H1 (cell line): ENCODE results near the gene BTBD18. TPM values are rescaled to one million over a fixed set of nuclear protein-coding genes. Genes with fewer than 3 reads are reported as not detected.

Experiments
- CTCF ChIA-PET: fragments of 300-600 bp; sonication (Branson Sonifier 250); formaldehyde crosslinking; loops from one replicate; lab custom pipeline; 2021; ENCODE audit not compliant: partially characterized antibody; lab: Charles Lee
- POLR2A ChIA-PET: fragments of 300-600 bp; sonication (Branson Sonifier 250); formaldehyde crosslinking; loops from one replicate; lab custom pipeline; 2021; ENCODE audit warnings: inconsistent platforms; ENCODE audit not compliant: partially characterized antibody; lab: Charles Lee
- DNase-seq, 2 experiments: peaks; one replicate each; pipeline versions ENCODE4 v3.0.0 to v3.0.0-alpha.2; 2010 to 2022; ENCODE audit warnings: low spot score in 2 of 2, low read depth in 1 of 2, mixed read lengths in 1 of 2
- FAIRE-seq: peaks from 2 replicates; lab custom pipeline; 2011; peaks lifted over from hg19 to GRCh38; lab: Jason Lieb, UNC
- H2AFZ ChIP-seq: 2 replicates; pipeline ENCODE4 v1.8.1; 2012; ENCODE audit warnings: low read length, inconsistent platforms
- H2AK5ac ChIP-seq: 2 replicates; pipeline ENCODE4 v1.6.1; 2013; ENCODE audit warnings: low read depth, low read length
- H2BK120ac ChIP-seq: replicated peaks from 2 replicates; pipeline ENCODE3; 2013; ENCODE audit warnings: low read depth, low read length, inconsistent platforms
- H2BK12ac ChIP-seq: 2 replicates; pipeline ENCODE4 v1.6.1; 2013; ENCODE audit warnings: low read depth, low read length
- H2BK15ac ChIP-seq: 2 replicates; pipeline ENCODE4 v1.6.1; 2013; ENCODE audit warnings: low read length
- H2BK20ac ChIP-seq: 2 replicates; pipeline ENCODE4 v1.6.1; 2013; ENCODE audit warnings: low read length
- H2BK5ac ChIP-seq: 2 replicates; pipeline ENCODE4 v1.6.1; 2013; ENCODE audit warnings: low read depth, low read length
- H3K14ac ChIP-seq: 2 replicates; pipeline ENCODE4 v1.6.1; 2013; ENCODE audit warnings: inconsistent platforms; ENCODE audit not compliant: insufficient read length
- H3K18ac ChIP-seq: 2 replicates; pipeline ENCODE4 v1.6.1; 2013; ENCODE audit warnings: low read length; ENCODE audit errors: extremely low read depth
- H3K23ac ChIP-seq: 2 replicates; pipeline ENCODE4 v1.6.1; 2013; ENCODE audit warnings: inconsistent platforms; ENCODE audit not compliant: insufficient read length
- H3K23me2 ChIP-seq: 2 replicates; pipeline ENCODE4 v1.6.1; 2013; ENCODE audit warnings: low read depth, low read length
- H3K27ac ChIP-seq: 2 replicates; pipeline ENCODE4 v1.6.1; 2011; ENCODE audit warnings: low read depth, low read length, inconsistent platforms
- H3K27me3 ChIP-seq, 4 experiments: replicated peaks in 1 of 4; 1 replicate in 1 of 4; 2 replicates in 3 of 4; pipeline versions ENCODE4 v1.6.1 to v1.8.1; 2011 to 2013; ENCODE audit warnings: low read length in 3 of 4, mild to moderate bottlenecking in 3 of 4, inconsistent platforms in 2 of 4, mixed read lengths in 2 of 4, moderate library complexity in 1 of 4; ENCODE audit not compliant: control insufficient read depth in 3 of 4, insufficient read depth in 3 of 4; ENCODE audit errors: extremely low read depth in 1 of 4
- H3K36me3 ChIP-seq, 4 experiments: 2 replicates each; pipeline versions ENCODE4 v1.6.1 to v1.8.1; 2011 to 2013; ENCODE audit warnings: mild to moderate bottlenecking in 4 of 4, low read length in 3 of 4, moderate library complexity in 2 of 4, control low read depth in 1 of 4, inconsistent platforms in 1 of 4; ENCODE audit not compliant: insufficient read depth in 4 of 4, control insufficient read depth in 2 of 4
- H3K4ac ChIP-seq: replicated peaks from 2 replicates; pipeline ENCODE3; 2013; ENCODE audit warnings: low read length, low read depth, mixed read lengths, inconsistent platforms; ENCODE audit not compliant: insufficient read length
- H3K4me1 ChIP-seq, 4 experiments: replicated peaks in 1 of 4; 1 replicate in 1 of 4; 2 replicates in 3 of 4; pipeline versions ENCODE4 v1.6.1 to v1.8.1; 2011 to 2013; ENCODE audit warnings: low read length in 3 of 4, inconsistent platforms in 2 of 4, mixed read lengths in 1 of 4; ENCODE audit not compliant: insufficient read depth in 4 of 4, control insufficient read depth in 3 of 4
- H3K4me2 ChIP-seq, 2 experiments: 2 replicates each; pipeline versions ENCODE4 v1.6.1 to v1.8.1; 2011 to 2013; ENCODE audit warnings: low read depth in 2 of 2, low read length in 2 of 2, control low read depth in 1 of 2, inconsistent platforms in 1 of 2, mild to moderate bottlenecking in 1 of 2; ENCODE audit not compliant: insufficient read depth in 1 of 2
- H3K4me3 ChIP-seq, 4 experiments: fragments of 200-600, 300-600 bp in 1 of 4; sonication (generic), shearing (Covaris generic), sonication (Bioruptor Twin) in 1 of 4; 2 replicates each; pipeline versions ENCODE4 v1.5.1 to v1.8.1; 2011 to 2016; ENCODE audit warnings: low read length in 4 of 4, low read depth in 3 of 4, control low read depth in 2 of 4, inconsistent platforms in 2 of 4, mild to moderate bottlenecking in 2 of 4, mixed read lengths in 1 of 4, moderate library complexity in 1 of 4; ENCODE audit not compliant: insufficient read depth in 2 of 4; ENCODE audit errors: extremely low read depth in 1 of 4
- H3K56ac ChIP-seq: replicated peaks from 2 replicates; pipeline ENCODE3; 2013; ENCODE audit warnings: low read depth, mild to moderate bottlenecking, mixed read lengths, low read length, inconsistent platforms; ENCODE audit not compliant: insufficient read length
- H3K79me1 ChIP-seq: 2 replicates; pipeline ENCODE4 v1.6.1; 2013; ENCODE audit warnings: low read depth, low read length, control low read depth
- H3K79me2 ChIP-seq, 2 experiments: 2 replicates each; pipeline versions ENCODE4 v1.6.1 to v1.8.1; 2012 to 2013; ENCODE audit warnings: low read length in 2 of 2, mild to moderate bottlenecking in 2 of 2, inconsistent platforms in 1 of 2; ENCODE audit not compliant: insufficient read depth in 2 of 2, control insufficient read depth in 1 of 2
- H3K9ac ChIP-seq, 4 experiments: replicated peaks in 1 of 4; 1 replicate in 1 of 4; 2 replicates in 3 of 4; pipeline versions ENCODE4 v1.6.1 to v1.8.1; 2011 to 2013; ENCODE audit warnings: low read depth in 3 of 4, low read length in 3 of 4, control low read depth in 2 of 4, mild to moderate bottlenecking in 2 of 4, moderate library complexity in 2 of 4, inconsistent platforms in 1 of 4; ENCODE audit errors: extremely low read depth in 1 of 4
- H3K9me3 ChIP-seq, 2 experiments: 2 replicates each; pipeline versions ENCODE4 v1.6.1 to v1.8.1; 2012 to 2013; ENCODE audit warnings: mild to moderate bottlenecking in 2 of 2, moderate library complexity in 2 of 2, control low read depth in 1 of 2, inconsistent platforms in 1 of 2, low read depth in 1 of 2, low read length in 1 of 2, mixed read lengths in 1 of 2; ENCODE audit not compliant: insufficient read depth in 2 of 2
- H4K20me1 ChIP-seq, 2 experiments: replicated peaks in 1 of 2; 2 replicates each; pipeline versions ENCODE3 to v1.8.1; 2011 to 2013; ENCODE audit warnings: inconsistent platforms in 2 of 2, low read length in 2 of 2, mild to moderate bottlenecking in 1 of 2; ENCODE audit not compliant: insufficient read depth in 2 of 2, control insufficient read depth in 1 of 2
- H4K5ac ChIP-seq: 2 replicates; pipeline ENCODE4 v1.6.1; 2013; ENCODE audit warnings: low read length, low read depth, mixed read lengths, inconsistent platforms; ENCODE audit not compliant: insufficient read length
- H4K8ac ChIP-seq: 2 replicates; pipeline ENCODE4 v1.8.0; 2013; ENCODE audit warnings: mild to moderate bottlenecking, moderate library complexity, low read length, inconsistent platforms; ENCODE audit not compliant: insufficient read depth; ENCODE audit errors: extremely low read depth
- H4K91ac ChIP-seq: replicated peaks from 2 replicates; pipeline ENCODE3; 2013; ENCODE audit warnings: low read length, mixed read lengths, inconsistent platforms; ENCODE audit not compliant: insufficient read length
- CEBPB ChIP-seq: IDR thresholded peaks from 2 replicates; pipeline ENCODE4 v1.6.1; 2012; ENCODE audit warnings: low read depth, low read length
- CHD2 ChIP-seq: IDR thresholded peaks from 2 replicates; pipeline ENCODE4 v1.6.1; 2012; ENCODE audit warnings: low read length, improper control_type of control experiment
- GTF2F1 ChIP-seq: IDR thresholded peaks from 2 replicates; pipeline ENCODE4 v1.6.1; 2012; ENCODE audit warnings: low read depth, low read length, improper control_type of control experiment, borderline replicate concordance
- RBBP5 ChIP-seq: IDR thresholded peaks from 2 replicates; pipeline ENCODE4 v1.7.1; 2012; ENCODE audit warnings: low read depth, mild to moderate bottlenecking, inconsistent platforms, low read length, moderate library complexity, borderline replicate concordance
- RXRA ChIP-seq: IDR thresholded peaks from 2 replicates; pipeline ENCODE4 v1.6.1; 2011; ENCODE audit warnings: low read depth, mild to moderate bottlenecking, low read length, moderate library complexity; ENCODE audit not compliant: insufficient read depth
- WGBS, 2 experiments: shearing (Covaris generic) in 1 of 2; methylation state at CpG; one replicate each; pipeline versions ENCODE4 v1.1.6 to v1.1.7; 2013 to 2015; ENCODE audit warnings: low lambda C conversion rate in 2 of 2, mixed read lengths in 2 of 2, inconsistent platforms in 1 of 2, low coverage in 1 of 2, missing lambda C conversion rate in 1 of 2; ENCODE audit not compliant: insufficient replicate concordance in 2 of 2, insufficient coverage in 1 of 2, insufficient read length in 1 of 2; ENCODE audit errors: extremely low coverage in 1 of 2, missing lambda C conversion rate in 1 of 2; 5-methylcytosine and 5-hydroxymethylcytosine counted together
- polyA plus RNA-seq, 7 experiments: library from polyadenylated mRNA; depleted of rRNA in 3 of 7; stranded (reverse) in 5 of 7; unstranded in 2 of 7; fragments of >200 nt in 5 of 7; fragments of 200-250 nt in 2 of 7; gene quantifications; 1 replicate in 5 of 7; 2 replicates in 1 of 7; 4 replicates in 1 of 7; pipeline versions ENCODE4 v1.2.1 to v1.2.3, GENCODE V29; 2011 to 2013; ENCODE audit warnings: missing spikeins in 2 of 7, mixed read lengths in 2 of 7
- total RNA-seq: library from RNA; stranded (reverse); fragmentation: NEBNext Ultra II Directional; extraction: Animal tissue kit (Norgen Biotek cat#: 25700); gene quantifications from 2 replicates; pipeline ENCODE4 v1.2.1, GENCODE V29; 2021

BTBD18 gene
- total and polyA plus RNA-seq, 2 of the 8 experiments (the other 6 are each of a cell fraction or from before 2014, with no cell fraction given): 0.03 TPM; not detected in 1

DNA sequence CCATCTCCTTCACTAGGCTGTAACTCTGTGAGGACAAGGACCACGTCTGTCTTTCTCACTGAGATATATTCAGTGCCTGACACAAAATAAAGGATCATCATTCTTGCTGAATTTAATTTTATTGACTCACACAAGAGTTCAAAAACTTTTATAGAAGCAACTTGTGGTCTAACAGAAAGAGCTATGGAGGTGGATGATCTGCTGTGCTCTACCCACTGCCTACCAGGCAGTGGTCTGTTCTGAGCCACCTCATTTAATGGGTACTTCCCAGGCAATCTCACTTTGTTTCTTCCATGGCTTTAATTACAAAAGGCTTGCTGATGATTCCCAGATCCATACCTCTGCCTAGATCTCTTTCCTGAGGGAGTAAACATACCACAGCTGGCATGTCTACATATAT is 4.7 kb downstream of the BTBD18 start:
- CTCF ChIA-PET: interaction anchor here (0.7 to 12.1 kb wide), 8 partner anchors 11 to 777 kb away, joined by 3 to 182 read pairs (median 3); partner anchors contain the start of gene CTNND1
- Histone ChIP-seq H4K8ac (no peak overlapping the region), H4K5ac (no peak overlapping the region), H3K4ac (no peak overlapping the region), H3K14ac (no peak overlapping the region), H3K36me3 (peaks cover 6 to 25% (median 15%) of the 10 kb centered on the region in 4 experiments), H2BK12ac (no peak overlapping the region), H2BK120ac (no peak overlapping the region), H3K27ac (no peak overlapping the region), H3K4me2 (no peak overlapping the region), H3K9me3 (no peaks in the 10 kb centered on the region), H4K20me1 (peaks cover 0 to 1% of the 10 kb centered on the region in 2 experiments), H2BK20ac (no peak overlapping the region), H3K9ac (no peak overlapping the region), H3K79me2 (peaks cover 0 to 11% of the 10 kb centered on the region in 2 experiments; a peak in 3 of 4 replicates), H2AFZ (no peak overlapping the region), H2BK15ac (no peak overlapping the region), H3K18ac (no peak overlapping the region), H3K4me3 (no peak overlapping the region), H3K23ac (no peak overlapping the region), H3K79me1 (no peaks in the 10 kb centered on the region; the same call in 1 of the 2 replicates), H3K27me3 (no peaks in the 10 kb centered on the region), H3K23me2 (no peaks in the 10 kb centered on the region; the same call in 1 of the 2 replicates), H4K91ac (no peak overlapping the region), H2BK5ac (no peak overlapping the region), H3K4me1 (peaks cover 0 to 6% (median 3%) of the 10 kb centered on the region in 4 experiments; a peak in 2 of 7 replicates), H3K56ac (no peak overlapping the region), H2AK5ac (no peak overlapping the region)
- TF ChIP-seq RBBP5 (no peak), CHD2 (no peak), CEBPB (no peak), GTF2F1 (no peak), RXRA (no peak)
- DNase-seq (no peak), FAIRE-seq (no peak)
- 100% methylated on average over 1 of the region's 1 CpG; no CpG with 5 or more reads in 1 of the 2 experiments for WGBS, 2 experiments
- POLR2A ChIA-PET: interaction anchor here (0.6 to 3.3 kb wide), 6 partner anchors 15 to 70 kb away, joined by 3 to 18 read pairs (median 4); partner anchors contain the start of gene CTNND1
